ENCODE measurements around the gene ZFAND4.
A peak's percentile ranks its signal among the peaks of the same experiment; 100 is the strongest.

Gene ZFAND4

DNA sequence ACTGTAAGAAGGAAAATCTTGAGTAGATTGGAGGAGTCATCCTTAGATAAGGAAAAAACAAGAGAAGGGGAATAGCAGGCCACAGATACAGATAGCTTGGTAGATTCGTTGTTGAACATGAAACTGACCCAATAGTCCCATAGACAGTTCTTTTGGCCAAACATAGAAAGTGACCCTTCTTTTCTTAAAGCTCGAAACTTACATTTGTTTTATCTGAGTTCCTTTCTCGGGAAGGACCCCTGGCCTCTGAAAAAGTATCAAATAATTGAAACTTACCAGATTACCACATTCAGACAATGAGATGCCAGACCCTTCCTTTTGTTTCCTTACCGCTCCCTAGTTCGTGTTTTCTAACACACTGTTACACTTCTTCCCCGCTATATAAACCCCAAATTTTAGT lies 72.9 kb downstream of the ZFAND4 start:
- DNase-seq (ENCODE audit: low read depth), result no peak
- no peak overlapping the region for H3K4me3 ChIP-seq (replicated peaks; ENCODE audit: low read depth, low read length)
- TF ChIP-seq CTCF (IDR thresholded peaks at IDR 0.05; ENCODE audit: low read length, missing control alignments), result no peak

DNA sequence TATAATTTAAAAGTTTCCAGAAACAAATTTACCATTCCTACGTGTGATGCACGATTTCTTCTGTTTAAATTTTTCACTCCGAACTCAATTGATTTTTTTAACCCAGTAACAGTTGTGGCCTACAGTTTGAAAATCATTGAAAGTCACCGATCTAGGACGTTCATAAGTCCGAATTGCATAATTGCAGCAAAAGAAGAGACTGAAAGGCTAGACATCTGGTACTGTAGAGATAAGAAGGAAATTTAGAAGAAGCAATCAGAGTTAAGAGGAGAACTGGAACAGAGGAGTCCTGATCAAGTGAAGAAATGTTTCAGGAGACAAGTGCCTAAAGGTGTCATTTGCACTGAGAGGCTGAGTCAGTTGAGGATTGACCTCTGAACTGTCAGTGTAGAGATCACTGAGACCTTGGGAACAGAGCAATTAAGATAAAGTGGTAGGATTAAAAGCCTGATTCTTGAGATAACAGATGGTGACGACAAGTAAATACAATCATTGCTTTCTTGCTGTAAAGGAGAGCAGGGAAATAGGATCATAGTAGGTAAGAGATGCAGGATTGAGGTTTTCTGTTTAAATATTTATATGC lies 73.5 kb downstream of the ZFAND4 start:
- TF ChIP-seq CTCF (IDR thresholded peaks at IDR 0.05; ENCODE audit: low read length, missing control alignments), result no peak
- no peak overlapping the region for H3K4me3 ChIP-seq (replicated peaks; ENCODE audit: low read depth, low read length)
- no peak for DNase-seq (ENCODE audit: low read depth)

DNA sequence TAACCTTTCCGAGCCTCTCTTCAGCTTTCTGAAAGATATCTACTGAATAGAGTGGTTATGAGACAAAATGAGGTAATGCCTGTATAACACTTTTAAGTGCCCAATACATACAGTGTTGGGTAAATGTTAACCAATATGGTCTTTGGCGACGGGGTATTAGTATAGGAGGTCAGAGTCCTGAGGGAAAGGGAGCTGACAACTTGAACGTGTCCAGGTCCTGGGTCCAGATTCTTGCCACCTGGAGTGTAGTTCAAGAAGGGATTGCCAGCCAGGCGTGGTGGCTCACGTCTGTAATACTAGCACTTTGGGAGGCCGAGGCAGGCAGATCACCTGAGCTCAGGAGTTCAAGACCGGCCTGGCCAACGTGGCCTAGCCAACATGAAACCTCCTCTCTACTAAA lies 76.0 kb downstream of the ZFAND4 start:
- no peak for TF ChIP-seq CTCF (IDR thresholded peaks at IDR 0.05; ENCODE audit: low read length, missing control alignments)
- no peak overlapping the region for H3K4me3 ChIP-seq (replicated peaks; ENCODE audit: low read depth, low read length)
- DNase-seq (ENCODE audit: low read depth), result no peak

- peak; percentile 92 for DNase-seq (ENCODE audit: low read depth)
- H3K4me3 ChIP-seq (replicated peaks; ENCODE audit: low read depth, low read length), result peak overlapping the region; percentile 65
- TF ChIP-seq CTCF (IDR thresholded peaks at IDR 0.05; ENCODE audit: low read length, missing control alignments), result no peak
These were observed 78.1 kb downstream of the ZFAND4 start for GRCh38 chr10:45594276-45595157.

DNA sequence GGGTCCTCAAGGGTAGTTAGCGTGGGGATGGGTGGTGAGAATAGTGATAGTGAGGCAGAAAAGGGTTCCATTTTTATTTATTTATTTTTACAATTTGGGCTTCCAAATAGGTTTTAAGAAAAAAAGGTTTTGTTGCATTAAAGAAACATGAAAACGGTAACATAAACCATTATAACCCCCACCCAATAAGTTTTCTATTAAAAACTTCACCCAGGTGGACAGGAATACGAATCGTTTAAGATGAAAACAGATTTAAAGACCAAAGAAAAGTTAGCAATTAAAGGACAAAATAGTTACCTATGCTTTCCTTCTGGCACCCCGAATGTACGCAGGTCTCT lies 78.7 kb downstream of the ZFAND4 start:
- DNase-seq (ENCODE audit: low read depth), result no peak
- H3K4me3 ChIP-seq (replicated peaks; ENCODE audit: low read depth, low read length), result peak overlapping the region; percentile 65
- no peak for TF ChIP-seq CTCF (IDR thresholded peaks at IDR 0.05; ENCODE audit: low read length, missing control alignments)

- TF ChIP-seq CTCF (IDR thresholded peaks at IDR 0.05; ENCODE audit: low read length, missing control alignments), result no peak
- peak overlapping the region; percentile 65 for H3K4me3 ChIP-seq (replicated peaks; ENCODE audit: low read depth, low read length)
- no peak for DNase-seq (ENCODE audit: low read depth)
These were observed 79.6 kb downstream of the ZFAND4 start for GRCh38 chr10:45592926-45593325.

All from fibroblast of pulmonary artery (primary cell).